Neural cell (in vitro differentiated cells): ENCODE measurements around the gene LVRN.

ENCODE experiments used
- EP300 ChIP-seq: fragments of 450-650 bp; conservative IDR thresholded peaks from 2 replicates; pipeline ENCODE4 v1.6.1; 2014; ENCODE audit warnings: antibody characterized with exemption, mild to moderate bottlenecking, moderate library complexity; ENCODE audit not compliant: poor library complexity, severe bottlenecking
- EZH2 ChIP-seq: fragments of 200-600, 300-800 bp; shearing (Covaris generic), sonication (generic); IDR thresholded peaks from 2 replicates; pipeline ENCODE4 v1.6.1; 2014; ENCODE audit warnings: antibody characterized with exemption, low read length, borderline replicate concordance, mild to moderate bottlenecking; ENCODE audit not compliant: insufficient read depth, poor library complexity, severe bottlenecking
- RAD21 ChIP-seq: fragments of 450-650 bp; conservative IDR thresholded peaks from 2 replicates; pipeline ENCODE4 v1.6.1; 2014; ENCODE audit warnings: antibody characterized with exemption, mild to moderate bottlenecking, moderate library complexity
- TAF1 ChIP-seq: IDR thresholded peaks from 2 replicates; pipeline ENCODE4 v1.6.1; 2012; ENCODE audit warnings: low read depth
- TF ChIP-seq, protein P1 (sequence below): fragments of 450-650 bp; IDR thresholded peaks from 2 replicates; pipeline ENCODE4 v1.5.1; 2014; ENCODE audit warnings: antibody characterized with exemption, mild to moderate bottlenecking, moderate library complexity; ENCODE audit not compliant: poor library complexity, severe bottlenecking

DNA sequence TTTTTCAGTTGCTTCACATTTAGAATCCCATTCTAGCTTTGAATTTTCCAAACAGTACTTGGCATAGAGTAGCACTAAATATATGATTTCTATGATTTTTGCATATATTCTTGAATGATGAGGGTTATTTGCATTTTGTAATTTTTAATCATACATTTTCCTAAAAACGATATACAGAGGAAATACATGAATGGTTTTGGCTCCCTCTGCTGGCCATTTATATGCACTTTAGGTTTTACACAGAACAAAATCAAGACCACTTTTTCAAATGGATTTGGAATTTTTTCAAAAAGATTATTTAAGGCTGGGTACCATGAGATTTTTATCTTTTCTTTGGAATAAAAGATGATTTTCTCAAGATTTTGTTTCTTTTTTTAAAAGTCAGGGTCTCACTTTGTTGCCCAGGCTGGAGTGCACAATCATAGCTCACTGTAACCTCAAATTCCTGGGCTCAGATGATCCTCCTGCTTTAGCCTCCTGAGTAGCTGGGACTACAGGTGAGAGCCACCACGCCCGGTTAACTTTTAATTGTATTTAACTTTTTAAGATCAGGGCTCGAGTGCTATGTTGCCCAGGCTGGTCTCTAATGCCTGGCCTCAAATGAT lies 105.9 kb downstream of the LVRN start:
- TF ChIP-seq TAF1 (no peak), EP300 (no peak), RAD21 (peak; percentile 89), EZH2 (no peak)
- TF ChIP-seq, protein P1, sequence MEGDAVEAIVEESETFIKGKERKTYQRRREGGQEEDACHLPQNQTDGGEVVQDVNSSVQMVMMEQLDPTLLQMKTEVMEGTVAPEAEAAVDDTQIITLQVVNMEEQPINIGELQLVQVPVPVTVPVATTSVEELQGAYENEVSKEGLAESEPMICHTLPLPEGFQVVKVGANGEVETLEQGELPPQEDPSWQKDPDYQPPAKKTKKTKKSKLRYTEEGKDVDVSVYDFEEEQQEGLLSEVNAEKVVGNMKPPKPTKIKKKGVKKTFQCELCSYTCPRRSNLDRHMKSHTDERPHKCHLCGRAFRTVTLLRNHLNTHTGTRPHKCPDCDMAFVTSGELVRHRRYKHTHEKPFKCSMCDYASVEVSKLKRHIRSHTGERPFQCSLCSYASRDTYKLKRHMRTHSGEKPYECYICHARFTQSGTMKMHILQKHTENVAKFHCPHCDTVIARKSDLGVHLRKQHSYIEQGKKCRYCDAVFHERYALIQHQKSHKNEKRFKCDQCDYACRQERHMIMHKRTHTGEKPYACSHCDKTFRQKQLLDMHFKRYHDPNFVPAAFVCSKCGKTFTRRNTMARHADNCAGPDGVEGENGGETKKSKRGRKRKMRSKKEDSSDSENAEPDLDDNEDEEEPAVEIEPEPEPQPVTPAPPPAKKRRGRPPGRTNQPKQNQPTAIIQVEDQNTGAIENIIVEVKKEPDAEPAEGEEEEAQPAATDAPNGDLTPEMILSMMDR: peak; percentile 86
